Body of pancreas (tissue), 4 donors: ENCODE measurements around the gene LRRC56.

Experiments
- CTCF ChIP-seq, 7 experiments: fragments of 450-650 bp in 4 of 7; fragments of 200-600 bp in 3 of 7; sonication (generic) in 3 of 7; IDR thresholded peaks; one replicate each; pipeline ENCODE4 v1.5.1; 2016 to 2019; ENCODE audit warnings: antibody characterized with exemption in 7 of 7
- POLR2A ChIP-seq, 3 donors: fragments of 450-650 bp; IDR thresholded peaks; one replicate each; pipeline ENCODE4 v1.6.1; 2016; ENCODE audit warnings: antibody characterized with exemption in 3 of 3, mild to moderate bottlenecking in 2 of 3

GRCh38 chr11:528815-529727 lies 8.3 kb upstream of the LRRC56 start:
- TF ChIP-seq POLR2A (IDR thresholded peaks at IDR 0.05) (no peak), CTCF (IDR thresholded peaks at IDR 0.05) (no peak)
